Measurements from ENCODE around the gene P2RX5.

DNA sequence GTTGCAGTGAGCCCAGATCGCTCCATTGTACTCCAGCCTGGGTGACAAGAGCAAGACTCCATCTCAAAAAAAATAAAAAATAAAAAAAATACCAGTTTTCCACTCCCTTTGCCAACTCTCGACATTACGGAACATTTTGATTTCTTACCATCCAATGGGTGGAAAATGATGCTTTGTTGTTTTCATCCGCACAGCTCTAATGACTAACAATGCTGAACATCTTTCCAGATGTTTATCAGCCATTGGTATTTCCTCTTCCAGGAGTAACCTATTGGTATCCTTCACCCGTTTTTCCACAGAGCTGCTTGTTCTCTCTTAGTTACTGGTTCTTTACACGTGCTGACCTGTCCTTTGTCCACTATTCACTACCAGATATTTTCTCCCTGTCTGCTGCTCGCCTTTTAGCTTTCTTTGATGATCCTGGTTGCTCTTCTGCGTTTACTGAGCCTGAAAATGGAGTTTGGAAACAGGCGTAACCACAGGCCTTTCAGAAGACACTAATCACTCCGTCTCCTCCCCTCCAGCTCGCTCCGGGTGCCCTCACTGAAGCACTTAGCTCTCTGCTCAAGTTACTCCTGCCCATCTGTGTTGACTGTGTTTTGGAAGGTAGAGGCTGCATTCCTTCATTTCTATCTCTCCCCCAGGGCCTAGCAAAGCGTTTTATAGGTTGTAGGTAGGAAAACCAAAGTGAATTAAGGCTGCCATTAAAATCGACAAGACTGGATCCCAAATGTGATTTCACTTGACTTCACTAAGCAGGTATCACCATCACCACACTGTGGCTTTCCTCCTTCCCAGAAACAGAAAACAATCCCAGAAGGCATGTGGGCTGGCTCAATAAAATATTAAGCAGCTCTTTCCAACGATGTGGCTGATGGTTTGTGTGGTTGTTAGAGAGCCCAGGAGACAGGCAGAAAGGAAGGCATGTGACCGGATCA lies 68.9 kb downstream of the P2RX5 start:
- TF ChIP-seq, protein P1, sequence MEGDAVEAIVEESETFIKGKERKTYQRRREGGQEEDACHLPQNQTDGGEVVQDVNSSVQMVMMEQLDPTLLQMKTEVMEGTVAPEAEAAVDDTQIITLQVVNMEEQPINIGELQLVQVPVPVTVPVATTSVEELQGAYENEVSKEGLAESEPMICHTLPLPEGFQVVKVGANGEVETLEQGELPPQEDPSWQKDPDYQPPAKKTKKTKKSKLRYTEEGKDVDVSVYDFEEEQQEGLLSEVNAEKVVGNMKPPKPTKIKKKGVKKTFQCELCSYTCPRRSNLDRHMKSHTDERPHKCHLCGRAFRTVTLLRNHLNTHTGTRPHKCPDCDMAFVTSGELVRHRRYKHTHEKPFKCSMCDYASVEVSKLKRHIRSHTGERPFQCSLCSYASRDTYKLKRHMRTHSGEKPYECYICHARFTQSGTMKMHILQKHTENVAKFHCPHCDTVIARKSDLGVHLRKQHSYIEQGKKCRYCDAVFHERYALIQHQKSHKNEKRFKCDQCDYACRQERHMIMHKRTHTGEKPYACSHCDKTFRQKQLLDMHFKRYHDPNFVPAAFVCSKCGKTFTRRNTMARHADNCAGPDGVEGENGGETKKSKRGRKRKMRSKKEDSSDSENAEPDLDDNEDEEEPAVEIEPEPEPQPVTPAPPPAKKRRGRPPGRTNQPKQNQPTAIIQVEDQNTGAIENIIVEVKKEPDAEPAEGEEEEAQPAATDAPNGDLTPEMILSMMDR (IDR thresholded peaks at IDR 0.05) = no peak
- no peak for TF ChIP-seq EP300 (IDR thresholded peaks at IDR 0.05)
